ENCODE results near the gene NF2. TPM values are rescaled to one million over a fixed set of nuclear protein-coding genes. Genes with fewer than 3 reads are reported as not detected.
A peak's percentile ranks its signal among the peaks of the same experiment; 100 is the strongest.

The NF2 gene
- total and polyA plus RNA-seq, 10 of the 15 experiments (the other 5 are each of a cell fraction or from before 2014, with no cell fraction given) = 2.2 to 49.8 (median 22.5) TPM

DNA sequence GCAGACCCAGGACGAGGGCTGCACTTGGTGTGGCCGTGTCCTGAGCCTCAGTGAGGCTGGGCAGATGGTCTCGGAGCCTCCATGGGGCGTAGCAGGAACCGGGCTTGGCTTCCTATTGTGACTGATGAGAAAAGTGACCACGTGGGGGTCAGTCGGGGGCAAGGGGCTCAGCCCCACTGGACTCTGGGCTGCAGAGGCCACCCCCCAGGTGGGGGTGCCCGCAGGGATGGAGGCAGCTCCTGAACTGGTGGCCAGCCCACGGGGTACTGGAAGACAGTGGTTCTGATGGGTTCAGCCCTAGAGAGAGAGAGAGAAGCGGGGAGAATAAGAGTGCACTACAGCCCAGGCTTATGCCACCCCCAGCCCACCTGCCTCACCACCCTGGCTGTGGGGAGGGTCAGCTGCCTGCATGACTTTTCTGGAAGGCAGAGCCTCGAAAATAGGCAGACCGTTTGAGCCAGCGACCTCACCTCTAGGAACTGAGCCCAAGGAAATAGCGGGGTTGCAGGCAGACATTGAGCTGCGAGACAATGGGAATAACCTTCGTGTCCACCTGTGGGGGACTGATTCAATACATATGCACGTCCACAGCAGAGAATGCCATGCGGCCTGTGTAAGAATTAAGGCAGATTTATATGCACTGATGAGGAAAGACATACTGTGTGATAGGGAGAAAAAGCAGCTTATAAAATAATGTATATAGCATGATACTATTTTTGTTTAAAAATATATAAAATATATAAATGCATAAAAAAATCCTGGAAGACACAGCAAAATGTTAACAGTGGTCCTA, 127.8 kb downstream of the NF2 start:
- Histone ChIP-seq H3K27ac (ENCODE audit: control insufficient read depth, insufficient read depth) (no peak overlapping the region), H2AFZ (ENCODE audit: control insufficient read depth, low read depth, low read length) (no peak overlapping the region), H3K4me3 (no peak overlapping the region), H3K27me3 (replicated peaks in 1 of 2; ENCODE audit: control insufficient read depth in 2 of 2, insufficient read depth in 2 of 2, low read length in 1 of 2) (no peaks in the 10 kb centered on the region), H3K9me3 (replicated peaks; ENCODE audit: control insufficient read depth, insufficient read depth, low read length) (no peaks in the 10 kb centered on the region), H3K4me2 (ENCODE audit: control insufficient read depth, insufficient read depth) (no peak overlapping the region), H3K4me1 (ENCODE audit: control insufficient read depth, insufficient read depth, low read length) (peaks cover 3% of the 10 kb centered on the region; the same call in 1 of the 2 replicates), H3K9ac (ENCODE audit: control insufficient read depth, insufficient read depth, low read length) (no peak overlapping the region), H3K36me3 (ENCODE audit: control insufficient read depth in 2 of 2, insufficient read depth in 2 of 2, low read length in 1 of 2) (no peaks in the 10 kb centered on the region; a peak in 1 of 4 replicates), H4K20me1 (ENCODE audit: control insufficient read depth, insufficient read depth) (no peaks in the 10 kb centered on the region), H3K79me2 (ENCODE audit: control insufficient read depth, insufficient read depth, low read length) (no peaks in the 10 kb centered on the region)
- CTCF ChIA-PET = interaction anchor here (2.0 kb wide), 1 partner anchor 274 kb away, joined by 8 read pairs; no protein-coding TSS in a partner anchor
- WGBS (ENCODE audit: insufficient coverage, insufficient replicate concordance, low lambda C conversion rate, missing lambda C conversion rate) = 61% methylated on average over 18 of the region's 18 CpGs
- FAIRE-seq = no peak
- POLR2A ChIA-PET = no interaction called here
- no TSS peak for BruUV-seq (replicated peaks)
- no peak for ATAC-seq
- intact Hi-C loops (cut with micrococcal nuclease; ENCODE audit: unreplicated experiment) = no loop called here
- in situ Hi-C loops (cut with MboI) = no loop called here
- SMC1A ChIA-PET (ENCODE audit: uncharacterized antibody, unreplicated experiment) = no interaction called here
- TF ChIP-seq RUNX3 (IDR thresholded peaks at IDR 0.05; ENCODE audit: low read length) (no peak), SMAD5 (IDR thresholded peaks at IDR 0.05; ENCODE audit: low read depth) (no peak), HDAC2 (IDR thresholded peaks at IDR 0.05) (no peak), EZH2 (IDR thresholded peaks at IDR 0.05; ENCODE audit: borderline replicate concordance, control insufficient read depth, low read depth, low read length) (no peak), ZNF217 (IDR thresholded peaks at IDR 0.05) (no peak)
- RAD21 ChIA-PET (ENCODE audit: unreplicated experiment) = no interaction called here
- DNase-seq (ENCODE audit: low read depth, low spot score) = no peak

DNA sequence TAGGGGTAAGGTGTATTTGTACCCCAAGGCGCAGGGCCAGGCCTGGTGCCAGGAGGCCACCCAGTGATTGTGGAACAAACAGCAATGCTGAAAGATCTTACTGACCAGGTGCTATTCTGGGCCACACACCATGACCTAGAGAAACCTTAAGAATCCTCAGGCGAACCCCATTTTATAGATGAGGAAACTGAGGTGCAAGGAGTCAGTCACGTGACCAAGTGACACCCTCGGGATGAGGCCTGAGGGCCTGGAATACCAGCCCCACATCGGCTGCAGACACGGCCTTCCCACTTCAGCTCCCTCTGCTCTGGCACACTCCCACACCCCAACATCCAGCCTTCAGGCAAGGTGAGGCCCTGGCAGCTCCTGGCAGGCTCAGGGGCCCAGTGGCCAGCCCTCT, 129.4 kb downstream of the NF2 start:
- no peak overlapping the region for H3K4me3 ChIP-seq
- WGBS (ENCODE audit: insufficient coverage, insufficient replicate concordance, low lambda C conversion rate, missing lambda C conversion rate) = 75% methylated on average over 6 of the region's 6 CpGs
- ChIA-PET POLR2A (interaction anchor here (0.7 kb wide), 1 partner anchor 51 kb away, joined by 8 read pairs; no protein-coding TSS in a partner anchor), CTCF (interaction anchor here (0.9 to 2.0 kb wide), 3 partner anchors 21 to 273 kb away, joined by 3 to 7 read pairs (median 3); no protein-coding TSS in a partner anchor), SMC1A (ENCODE audit: uncharacterized antibody, unreplicated experiment) (interaction anchor here (0.9 kb wide), 1 partner anchor 43 kb away, joined by 3 read pairs; no protein-coding TSS in a partner anchor), RAD21 (ENCODE audit: unreplicated experiment) (interaction anchor here (1.4 kb wide), 1 partner anchor 272 kb away, joined by 3 read pairs; no protein-coding TSS in a partner anchor)
- no peaks in the 10 kb centered on the region for H3K79me2 ChIP-seq (ENCODE audit: control insufficient read depth, insufficient read depth, low read length)
- no peaks in the 10 kb centered on the region for H4K20me1 ChIP-seq (ENCODE audit: control insufficient read depth, insufficient read depth)
- intact Hi-C loops (cut with micrococcal nuclease; ENCODE audit: unreplicated experiment) = no loop called here
- no peak overlapping the region for H2AFZ ChIP-seq (ENCODE audit: control insufficient read depth, low read depth, low read length)
- FAIRE-seq (no peak), DNase-seq (ENCODE audit: low read depth, low spot score) (no peak), ATAC-seq (no peak; the same call in 2 of the 3 replicates)
- H3K9ac ChIP-seq (ENCODE audit: control insufficient read depth, insufficient read depth, low read length) = no peak overlapping the region
- no peak for TF ChIP-seq SIN3A (IDR thresholded peaks at IDR 0.05; ENCODE audit: low read depth, low read length)
- TF ChIP-seq BHLHE40 (IDR thresholded peaks at IDR 0.05; ENCODE audit: borderline replicate concordance in 1 of 2, low read depth in 2 of 2, low read length in 1 of 2) = peak in 1 of 2 experiments; percentile 30; a peak in 1 of 4 replicates
- H3K9me3 ChIP-seq (replicated peaks; ENCODE audit: control insufficient read depth, insufficient read depth, low read length) = no peaks in the 10 kb centered on the region
- no TSS peak for BruUV-seq (replicated peaks)
- peaks cover 3% of the 10 kb centered on the region; the same call in 1 of the 2 replicates for H3K4me1 ChIP-seq (ENCODE audit: control insufficient read depth, insufficient read depth, low read length)
- H3K4me2 ChIP-seq (ENCODE audit: control insufficient read depth, insufficient read depth) = no peak overlapping the region
- H3K27ac ChIP-seq (ENCODE audit: control insufficient read depth, insufficient read depth) = no peak overlapping the region
- H3K27me3 ChIP-seq (replicated peaks in 1 of 2; ENCODE audit: control insufficient read depth in 2 of 2, insufficient read depth in 2 of 2, low read length in 1 of 2) = no peaks in the 10 kb centered on the region
- no peaks in the 10 kb centered on the region; a peak in 1 of 4 replicates for H3K36me3 ChIP-seq (ENCODE audit: control insufficient read depth in 2 of 2, insufficient read depth in 2 of 2, low read length in 1 of 2)
- in situ Hi-C loops (cut with MboI) = no loop called here

All from GM12878 (cell line).